Smooth muscle cell (in vitro differentiated cells): ENCODE data around the gene SPRY2. TPM values are rescaled to one million over a fixed set of nuclear protein-coding genes. Genes with fewer than 3 reads are reported as not detected.

Experiments used
- DNase-seq: peaks from one replicate; lab custom pipeline; 2025; ENCODE audit not compliant: unreplicated experiment; lab: John Stamatoyannopoulos, UW
- H2AFZ ChIP-seq: fragments of 200-600 bp; sonication (generic); 2 replicates; pipeline ENCODE4 v1.6.0; 2016; ENCODE audit warnings: antibody characterized with exemption, low read depth, mild to moderate bottlenecking
- H3F3A ChIP-seq: fragments of 200-600 bp; sonication (generic); 2 replicates; pipeline ENCODE4 v1.6.0; 2017; ENCODE audit warnings: antibody characterized with exemption, low read depth
- H3K27ac ChIP-seq: fragments of 200-600 bp; sonication (generic); 2 replicates; pipeline ENCODE4 v1.5.1; 2016; ENCODE audit warnings: low read depth, mild to moderate bottlenecking
- H3K27me3 ChIP-seq: fragments of 200-600 bp; sonication (generic); 2 replicates; pipeline ENCODE4 v1.6.1; 2016; ENCODE audit warnings: low read depth, mild to moderate bottlenecking
- H3K36me3 ChIP-seq: fragments of 200-600 bp; sonication (generic); 2 replicates; pipeline ENCODE4 v1.5.1; 2016; ENCODE audit warnings: low read depth
- H3K4me1 ChIP-seq: fragments of 200-600 bp; sonication (generic); 2 replicates; pipeline ENCODE4 v1.5.1; 2016; ENCODE audit warnings: low read depth
- H3K4me2 ChIP-seq: fragments of 200-600 bp; sonication (generic); 2 replicates; pipeline ENCODE4 v1.6.0; 2016; ENCODE audit warnings: mild to moderate bottlenecking
- H3K4me3 ChIP-seq: fragments of 200-600 bp; sonication (generic); 2 replicates; pipeline ENCODE4 v1.5.1; 2016; ENCODE audit warnings: mild to moderate bottlenecking
- H3K79me2 ChIP-seq: fragments of 200-600 bp; sonication (generic); 2 replicates; pipeline ENCODE4 v1.6.0; 2016; ENCODE audit warnings: low read depth, mild to moderate bottlenecking
- H3K9ac ChIP-seq: fragments of 200-600 bp; sonication (generic); 2 replicates; pipeline ENCODE4 v1.6.0; 2016; ENCODE audit warnings: low read depth
- H3K9me3 ChIP-seq: fragments of 200-600 bp; sonication (generic); replicated peaks from 2 replicates; pipeline ENCODE4 v1.5.1; 2016; ENCODE audit warnings: low read depth
- H4K20me1 ChIP-seq: fragments of 200-600 bp; sonication (generic); 2 replicates; pipeline ENCODE4 v1.6.0; 2016; ENCODE audit warnings: low read depth
- CTCF ChIP-seq: fragments of 200-600 bp; sonication (generic); IDR thresholded peaks from 2 replicates; pipeline ENCODE4 v1.5.1; 2017; ENCODE audit warnings: borderline replicate concordance, mild to moderate bottlenecking, antibody characterized with exemption; ENCODE audit not compliant: insufficient read depth, poor library complexity, severe bottlenecking
- WGBS: methylation state at CpG from one replicate; pipeline ENCODE4 v1.1.7; 2016; ENCODE audit warnings: low lambda C conversion rate; 5-methylcytosine and 5-hydroxymethylcytosine counted together
- polyA plus RNA-seq: library from polyadenylated mRNA; unstranded; fragments of >200 nt; fragmentation: Nextera tagmentation; extraction: Ambion mirVana; gene quantifications from 2 replicates; pipeline ENCODE4 v1.2.1, GENCODE V29; 2016
- total RNA-seq: library from RNA; depleted of rRNA; stranded (reverse); fragments of >200 nt; gene quantifications from 2 replicates; pipeline ENCODE4 v1.2.3, GENCODE V29; 2014

The SPRY2 gene
- total RNA-seq (92.6 and 103 TPM in 2 replicates), polyA plus RNA-seq (114 and 154 TPM in 2 replicates)

DNA sequence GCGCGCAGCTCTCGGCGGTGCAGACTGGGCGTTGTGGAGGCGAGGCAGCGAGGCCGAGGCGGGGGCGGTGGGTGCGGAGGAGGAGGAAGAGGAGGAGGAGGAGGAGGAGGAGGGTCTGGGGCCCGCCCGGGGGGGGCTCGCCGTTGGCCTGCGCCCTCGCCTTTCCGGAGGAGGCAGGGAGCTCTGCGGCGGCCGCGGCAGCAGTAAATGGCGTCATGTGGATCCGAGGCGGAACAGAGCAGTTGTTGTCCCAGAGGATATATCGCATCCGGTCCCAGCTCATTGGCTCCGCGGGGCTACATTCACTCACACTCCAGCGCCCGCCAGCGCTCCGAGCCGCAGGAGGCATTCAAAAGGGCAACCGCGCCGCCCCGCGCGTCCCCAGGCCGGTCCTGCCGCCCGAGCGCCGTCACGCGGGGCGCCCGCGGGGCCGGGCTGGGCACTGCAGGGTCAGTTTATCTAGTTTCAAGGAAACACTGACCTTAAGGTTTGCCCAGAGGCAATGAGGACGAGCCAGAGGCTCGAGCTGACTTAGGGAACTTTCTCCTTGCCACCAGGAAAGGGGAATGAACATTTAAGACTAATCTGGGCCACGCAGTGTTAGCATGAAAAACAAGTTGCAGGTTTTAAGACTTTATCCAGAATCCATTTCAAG, at the start of gene SPRY2:
TSS of gene SPRY2 (minus strand) at position 26 of the 655 bp plus-strand sequence. CDS start 3,421 bp downstream, outside the sequence.
- Histone ChIP-seq H3F3A (peaks cover 24% of the 10 kb centered on the region), H2AFZ (peak within 1 kb of the TSS; percentile 77), H3K27ac (peak within 1 kb of the TSS; percentile 98), H4K20me1 (peaks cover 44% of the 10 kb centered on the region), H3K27me3 (no peaks in the 10 kb centered on the region), H3K4me1 (peaks cover 21% of the 10 kb centered on the region), H3K36me3 (no peaks in the 10 kb centered on the region), H3K9me3 (no peaks in the 10 kb centered on the region), H3K4me2 (peak within 1 kb of the TSS; percentile 88), H3K9ac (peak within 1 kb of the TSS; percentile 99), H3K79me2 (peaks cover 45% of the 10 kb centered on the region), H3K4me3 (peak within 1 kb of the TSS; percentile 76)
- peak; percentile 69 for DNase-seq
- no peak for TF ChIP-seq CTCF
- WGBS, result 1% methylated on average over 29 of the region's 54 CpGs

DNA sequence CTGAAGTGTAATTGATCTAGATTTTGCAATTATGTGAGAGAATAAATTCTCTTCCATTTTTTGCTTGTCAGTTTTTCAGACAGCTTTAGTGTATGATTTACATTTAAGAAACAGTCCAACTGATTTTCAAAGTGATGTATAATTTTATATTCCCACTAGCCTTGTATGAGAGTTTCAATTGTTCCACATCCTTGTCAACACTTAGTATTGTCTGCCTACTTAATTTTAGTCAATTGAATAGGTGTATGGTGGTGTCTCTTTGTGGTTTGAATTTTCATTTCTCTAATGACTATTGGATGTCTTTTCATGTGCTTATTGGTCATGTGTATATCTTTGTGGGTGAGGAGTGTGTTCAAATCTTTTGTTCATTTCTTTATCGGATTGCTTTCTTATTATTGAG, 49.4 kb upstream of the SPRY2 start:
- H3K4me1 ChIP-seq, result no peaks in the 10 kb centered on the region
- no peak overlapping the region for H3K4me3 ChIP-seq
- H3K27me3 ChIP-seq, result no peaks in the 10 kb centered on the region
- H3K9me3 ChIP-seq, result no peaks in the 10 kb centered on the region
- no peak for DNase-seq
- H3F3A ChIP-seq, result no peaks in the 10 kb centered on the region
- H3K9ac ChIP-seq, result no peak overlapping the region
- H3K27ac ChIP-seq, result no peak overlapping the region
- H3K79me2 ChIP-seq, result no peaks in the 10 kb centered on the region
- H3K36me3 ChIP-seq, result no peaks in the 10 kb centered on the region
- no peak overlapping the region for H3K4me2 ChIP-seq
- WGBS, result 88% methylated on average over 1 of the region's 1 CpG
- no peak for TF ChIP-seq CTCF
- no peaks in the 10 kb centered on the region for H4K20me1 ChIP-seq
- no peak overlapping the region for H2AFZ ChIP-seq

DNA sequence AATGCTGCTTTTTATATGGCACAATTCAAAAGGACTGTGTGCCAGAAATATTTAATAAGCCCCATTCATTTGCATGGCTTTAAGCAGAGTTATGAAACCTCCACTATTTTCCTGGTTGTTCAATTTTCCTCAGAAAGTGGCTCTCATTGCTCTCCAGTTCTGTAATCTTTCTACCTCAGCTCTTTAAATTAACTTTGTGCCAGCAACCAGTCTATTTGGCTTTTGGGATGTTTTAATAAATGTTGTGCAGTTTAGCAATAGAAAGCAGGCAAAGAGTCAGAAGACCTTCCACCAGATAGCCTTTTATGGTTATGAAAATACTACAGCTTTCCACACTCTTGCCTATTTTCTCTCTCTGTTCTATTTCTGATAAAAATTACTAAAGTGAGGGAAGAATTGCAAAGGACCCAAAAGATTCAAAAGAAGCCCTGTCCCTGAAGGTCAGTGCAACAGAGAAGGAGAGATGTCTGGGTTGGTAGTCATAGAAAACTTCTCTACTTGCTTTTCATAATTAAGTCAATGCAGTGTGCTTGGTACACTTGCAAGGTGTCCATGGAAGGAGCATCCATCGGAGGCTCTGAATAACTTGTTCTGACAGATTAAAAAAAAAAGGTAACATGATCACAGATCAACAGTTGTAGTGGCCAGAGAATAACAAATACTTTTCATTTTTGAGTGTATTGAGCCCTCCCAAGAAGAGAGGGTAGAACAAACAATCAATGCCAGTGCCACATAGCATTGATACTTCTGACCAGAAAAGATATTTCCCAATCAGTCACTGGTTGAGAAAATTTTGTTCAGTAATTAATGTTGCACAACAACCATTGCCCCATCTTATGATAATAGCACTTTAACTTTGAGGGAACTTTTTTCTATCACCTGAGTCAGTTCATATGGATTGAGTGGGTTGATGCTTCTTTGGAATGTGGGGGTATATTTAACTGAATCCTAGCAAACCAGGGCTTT, 48.4 kb upstream of the SPRY2 start:
- TF ChIP-seq CTCF, result no peak
- Histone ChIP-seq H3K4me3 (no peak overlapping the region), H3K27me3 (no peaks in the 10 kb centered on the region), H3K4me1 (no peaks in the 10 kb centered on the region), H3K4me2 (no peak overlapping the region), H3K9ac (no peak overlapping the region), H3F3A (no peaks in the 10 kb centered on the region), H3K27ac (no peak overlapping the region), H3K79me2 (no peaks in the 10 kb centered on the region), H3K36me3 (no peaks in the 10 kb centered on the region), H3K9me3 (no peaks in the 10 kb centered on the region), H4K20me1 (no peaks in the 10 kb centered on the region), H2AFZ (no peak overlapping the region)
- DNase-seq, result no peak
- 100% methylated on average over 1 of the region's 1 CpG for WGBS
